IPS-18c (cell line): ENCODE data around the gene DCK.

Experiments used
- H3K4me3 ChIP-seq: 2 replicates; pipeline ENCODE4 v1.7.0; 2013; ENCODE audit warnings: low read depth, mild to moderate bottlenecking, low read length, moderate library complexity; ENCODE audit not compliant: insufficient read depth
- H3K9me3 ChIP-seq: one replicate; pipeline ENCODE4 v1.6.1; 2013; ENCODE audit warnings: mild to moderate bottlenecking, low read length, moderate library complexity; ENCODE audit not compliant: control insufficient read depth, insufficient read depth

The DCK gene

GRCh38 chr4:70993181-70994068 lies at the start of gene DCK:
Gene DCK, plus strand, starts transcription at chr4:70993649. Its CDS starts 187 bp downstream, at chr4:70993836.
- Histone ChIP-seq H3K9me3 (peaks cover 2% of the 10 kb centered on the region), H3K4me3 (peak within 1 kb of the TSS; percentile 82)

GRCh38 chr4:70945046-70945445 lies 48.4 kb upstream of the DCK start:
- no peaks in the 10 kb centered on the region for H3K9me3 ChIP-seq
- H3K4me3 ChIP-seq: no peak overlapping the region

- no peak overlapping the region for H3K4me3 ChIP-seq
- no peaks in the 10 kb centered on the region for H3K9me3 ChIP-seq
Measured at GRCh38 chr4:70945452-70946055, 47.9 kb upstream of the DCK start.

- H3K4me3 ChIP-seq: no peak overlapping the region
- H3K9me3 ChIP-seq: no peaks in the 10 kb centered on the region
Measured at GRCh38 chr4:70946939-70947338, 46.5 kb upstream of the DCK start.

- Histone ChIP-seq H3K4me3 (no peak overlapping the region), H3K9me3 (no peaks in the 10 kb centered on the region)
Measured at GRCh38 chr4:70948665-70949260, 44.7 kb upstream of the DCK start.

- H3K9me3 ChIP-seq: no peaks in the 10 kb centered on the region
- no peak overlapping the region for H3K4me3 ChIP-seq
Measured at GRCh38 chr4:70954032-70954431, 39.4 kb upstream of the DCK start.

DNA sequence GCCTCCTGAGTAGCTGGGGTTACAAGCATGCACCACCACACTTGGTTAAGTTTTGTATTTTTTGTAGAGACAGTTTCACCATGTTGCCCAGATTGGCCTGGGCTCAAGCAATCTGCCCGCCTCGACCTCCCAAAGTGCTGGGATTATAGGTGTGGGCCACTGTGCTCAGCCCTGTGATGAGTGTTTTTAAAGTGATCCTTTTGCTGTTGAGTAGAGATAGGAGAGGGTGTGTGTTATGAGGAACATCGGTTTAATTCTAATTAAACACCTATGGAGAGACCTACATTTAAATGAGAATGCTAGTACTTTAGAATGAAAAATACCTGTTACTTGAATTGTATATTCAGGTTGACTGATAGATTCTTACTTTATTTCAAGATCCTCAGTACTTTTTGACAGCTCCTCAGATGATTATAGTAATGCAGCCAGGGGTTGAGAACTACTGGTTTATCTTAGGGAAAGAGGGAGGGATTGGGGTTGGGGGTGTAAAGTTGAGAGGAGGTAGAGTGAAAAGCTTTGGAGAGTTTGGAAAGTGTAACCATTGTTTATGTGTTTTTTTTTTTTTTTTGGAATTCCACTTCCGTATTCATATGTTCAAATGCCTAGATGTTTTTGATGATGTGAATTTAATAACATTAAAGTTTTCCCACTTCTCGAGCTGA lies 36.8 kb upstream of the DCK start:
- no peaks in the 10 kb centered on the region for H3K9me3 ChIP-seq
- no peak overlapping the region for H3K4me3 ChIP-seq

DNA sequence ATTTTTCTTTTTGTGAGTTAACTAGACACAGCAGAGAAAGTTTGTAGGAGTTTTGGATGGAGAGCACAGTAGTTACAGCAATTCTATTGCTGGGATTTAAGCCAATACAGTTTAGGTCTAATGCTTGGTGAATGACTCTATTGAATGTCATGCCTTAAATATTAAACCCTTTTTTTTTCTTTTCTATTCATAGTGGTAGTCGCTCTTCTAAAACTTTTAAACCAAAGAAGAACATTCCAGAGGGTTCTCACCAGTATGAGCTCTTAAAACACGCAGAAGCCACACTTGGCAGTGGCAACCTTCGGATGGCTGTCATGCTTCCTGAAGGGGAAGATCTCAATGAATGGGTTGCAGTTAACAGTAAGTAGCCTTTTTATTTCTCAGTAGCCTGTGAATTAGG lies 34.8 kb upstream of the DCK start:
- H3K4me3 ChIP-seq: no peak overlapping the region
- no peaks in the 10 kb centered on the region for H3K9me3 ChIP-seq

DNA sequence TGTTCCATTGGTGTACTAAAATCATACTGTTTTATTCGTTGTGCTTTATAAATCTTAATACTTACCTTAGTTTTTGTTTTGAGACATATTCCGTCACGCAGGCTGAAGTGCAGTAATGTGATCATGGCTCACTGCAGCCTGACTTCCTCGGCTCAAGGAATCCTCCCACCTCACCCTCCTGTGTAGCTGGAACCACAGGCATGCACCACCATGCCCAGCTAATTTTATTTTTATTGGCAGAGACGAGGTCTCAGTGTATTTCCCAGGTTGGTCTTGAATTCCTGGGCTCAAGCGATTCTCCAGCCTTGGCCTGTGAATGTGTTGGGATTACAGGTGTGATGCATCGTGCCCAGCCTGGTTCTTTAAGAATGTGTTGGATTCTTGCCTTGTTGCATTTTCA lies 24.4 kb upstream of the DCK start:
- no peaks in the 10 kb centered on the region for H3K9me3 ChIP-seq
- no peak overlapping the region for H3K4me3 ChIP-seq

DNA sequence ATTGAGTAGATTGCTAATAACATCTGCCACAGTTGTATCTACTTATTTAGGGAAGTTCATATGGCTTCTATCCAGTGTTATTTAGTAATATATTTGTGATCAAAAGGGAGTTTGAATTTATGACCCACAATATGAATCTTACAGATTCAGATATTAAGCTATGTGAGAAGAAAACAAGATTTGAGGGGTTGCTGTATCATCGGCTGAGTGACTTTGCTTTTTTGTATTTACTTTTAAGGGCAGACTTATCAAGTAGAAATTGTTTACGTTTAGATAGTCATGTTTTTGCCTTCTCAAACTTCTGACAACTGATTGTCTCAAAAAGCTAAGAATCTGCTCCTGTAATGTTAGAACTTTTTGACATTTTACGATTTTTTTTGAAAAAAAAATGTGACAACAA lies 17.2 kb upstream of the DCK start:
- H3K9me3 ChIP-seq: no peaks in the 10 kb centered on the region

GRCh38 chr4:70979445-70980008 lies 13.9 kb upstream of the DCK start:
- no peak overlapping the region for H3K4me3 ChIP-seq

More for the DNA sequence above, 17.2 kb upstream of the DCK start:
- H3K4me3 ChIP-seq: no peak overlapping the region

GRCh38 chr4:70980196-70980595 lies 13.3 kb upstream of the DCK start:
- H3K9me3 ChIP-seq: no peaks in the 10 kb centered on the region
- H3K4me3 ChIP-seq: no peak overlapping the region

More at GRCh38 chr4:70979445-70980008, 13.9 kb upstream of the DCK start:
- no peaks in the 10 kb centered on the region for H3K9me3 ChIP-seq

DNA sequence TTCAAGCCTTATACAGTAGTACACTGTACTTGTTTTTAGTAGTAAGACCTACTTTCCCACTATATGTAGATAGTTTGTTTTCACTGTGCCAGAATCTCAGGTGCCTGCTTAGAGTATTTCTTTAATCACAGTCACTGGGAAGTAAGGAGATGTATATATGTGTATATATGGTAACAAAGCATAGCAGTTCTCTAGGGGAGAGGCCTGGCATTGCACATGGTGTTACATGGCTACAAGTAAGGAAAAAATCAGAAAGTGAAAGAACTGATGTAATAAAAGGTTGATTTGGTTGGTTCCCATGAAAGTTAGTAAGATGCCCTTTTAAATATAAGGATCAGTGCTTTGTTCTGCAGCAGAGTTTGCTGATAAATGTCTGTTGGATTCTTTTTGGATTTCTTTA lies 9.3 kb upstream of the DCK start:
- no peaks in the 10 kb centered on the region for H3K9me3 ChIP-seq
- no peak overlapping the region for H3K4me3 ChIP-seq

DNA sequence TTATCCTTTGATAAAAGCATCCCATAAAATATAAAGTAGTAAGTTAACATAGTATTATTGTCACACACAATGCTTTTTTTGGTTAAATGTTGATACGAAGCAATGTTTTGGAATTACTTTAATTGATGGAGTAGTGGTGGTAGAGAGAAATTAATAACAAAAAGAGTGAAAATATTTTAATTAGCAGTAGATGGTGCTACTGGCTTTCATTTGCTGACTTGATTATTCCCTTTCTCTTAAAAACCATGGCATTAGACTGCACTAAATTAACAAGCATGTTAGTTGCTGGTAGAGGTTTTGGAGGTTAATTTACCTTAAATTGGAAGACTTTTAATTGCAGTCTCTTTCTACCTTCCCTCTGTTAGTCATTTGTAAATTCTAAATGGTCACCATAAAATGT lies 8.9 kb upstream of the DCK start:
- Histone ChIP-seq H3K4me3 (no peak overlapping the region), H3K9me3 (no peaks in the 10 kb centered on the region)

DNA sequence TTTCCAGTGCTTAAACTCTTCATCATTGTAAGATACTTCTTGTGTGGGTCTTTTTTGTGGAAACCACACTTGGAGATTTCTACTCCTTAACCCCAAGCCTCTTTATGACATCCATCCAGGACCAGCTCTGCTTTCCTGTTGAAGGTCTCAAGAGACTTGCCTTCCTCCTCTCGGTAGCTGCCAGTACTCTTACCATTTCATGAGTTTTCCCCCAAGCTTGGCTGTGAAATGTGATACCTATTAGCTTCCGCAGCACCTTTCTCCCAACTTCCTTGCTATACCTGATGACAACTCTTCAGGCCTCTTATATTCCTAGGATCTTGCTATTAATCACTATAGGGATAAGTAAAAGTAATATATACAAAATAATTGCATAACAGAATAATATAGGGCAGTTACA lies 1.9 kb upstream of the DCK start:
- Histone ChIP-seq H3K4me3 (no peak overlapping the region), H3K9me3 (peaks cover 2% of the 10 kb centered on the region)

DNA sequence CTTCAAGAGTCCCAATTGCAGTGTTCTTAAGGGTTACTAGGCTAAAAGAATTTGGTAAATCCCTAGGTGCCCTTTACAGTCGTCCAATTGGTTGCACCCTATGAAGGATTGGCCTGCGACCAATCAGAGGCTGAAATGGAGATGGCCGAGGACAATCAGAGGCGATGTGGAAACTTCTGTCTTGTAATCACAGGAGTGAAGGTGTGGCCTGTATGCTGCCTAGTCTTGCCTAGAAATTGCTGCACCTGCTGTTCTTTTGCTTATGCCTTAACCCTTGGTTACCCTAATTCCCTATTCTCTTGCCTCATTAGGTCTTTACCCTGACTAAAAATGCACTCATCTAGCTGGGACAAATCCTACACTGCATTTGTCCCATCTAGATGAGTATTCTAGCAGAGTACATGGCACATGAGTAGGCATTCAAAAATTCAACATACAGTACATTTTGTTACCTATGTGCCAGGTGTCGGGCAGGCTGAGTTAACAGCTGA lies 1.0 kb upstream of the DCK start:
- Histone ChIP-seq H3K4me3 (no peak overlapping the region), H3K9me3 (peaks cover 2% of the 10 kb centered on the region)

DNA sequence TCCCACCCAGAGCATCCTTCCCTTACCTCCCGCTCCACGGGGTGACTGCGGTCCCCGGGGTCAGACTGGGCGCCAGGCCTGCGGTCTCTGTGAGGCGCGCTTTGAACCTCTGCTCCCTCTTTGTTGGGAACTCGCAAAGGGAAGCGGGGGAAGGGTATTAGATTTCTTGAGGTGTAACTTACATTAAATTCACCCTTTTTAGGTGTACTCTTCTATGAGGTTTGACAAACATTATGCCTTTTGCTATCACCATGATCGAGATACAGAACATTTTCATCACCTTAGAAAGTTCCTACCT lies 569 bp downstream of the DCK start:
- Histone ChIP-seq H3K9me3 (peaks cover 2% of the 10 kb centered on the region), H3K4me3 (peak overlapping the region; percentile 82)
